ENCODE data around the gene RAD51B.

RAD51B gene

DNA sequence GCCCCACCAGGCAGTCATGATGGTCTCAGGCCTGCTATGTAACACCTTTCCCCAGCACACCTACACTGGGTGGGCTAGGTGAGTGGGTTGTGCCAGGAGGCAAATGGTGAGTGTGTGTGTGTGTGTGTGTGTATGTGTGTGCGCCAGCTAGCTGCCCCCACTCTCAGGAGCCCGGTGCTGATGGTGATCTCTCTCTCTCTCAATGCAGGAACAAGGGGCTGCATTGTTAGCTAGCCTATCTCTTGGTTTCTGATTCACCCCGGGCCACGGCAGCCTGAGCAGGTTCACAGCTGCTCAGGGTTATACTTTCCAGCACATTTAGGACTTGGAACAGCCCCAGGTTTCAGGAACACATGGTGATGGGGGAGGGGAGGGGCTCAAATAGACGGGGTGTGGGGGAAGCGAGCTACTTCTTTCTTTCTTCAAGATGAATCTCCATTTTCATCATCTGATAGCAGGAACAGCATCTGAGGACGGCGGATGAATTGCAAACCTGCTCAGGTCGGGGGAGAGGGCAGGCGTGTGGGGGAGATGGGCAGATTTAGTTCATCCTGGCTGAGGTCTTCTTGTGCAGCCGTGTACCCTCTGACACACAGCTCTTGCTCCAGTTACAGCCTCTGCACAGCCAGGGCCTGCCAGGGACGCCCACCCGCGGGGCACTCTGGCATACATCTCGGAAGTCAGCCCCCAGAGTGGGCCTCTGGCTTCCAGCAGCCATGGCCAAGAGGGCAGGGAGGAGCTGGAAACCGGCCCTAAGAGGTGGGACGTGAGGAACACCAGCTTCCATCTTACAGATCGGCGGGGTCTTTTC is 835.6 kb downstream of the RAD51B start:
- no peak overlapping the region for H3K4me3 ChIP-seq (ENCODE audit: insufficient read length, low read depth)
- TF ChIP-seq YY1 (IDR thresholded peaks at IDR 0.05; ENCODE audit: insufficient read depth, insufficient read length) (no peak), SUZ12 (IDR thresholded peaks at IDR 0.05; ENCODE audit: extremely low read depth, insufficient read depth, insufficient read length) (no peak), ZNF274 (IDR thresholded peaks at IDR 0.05; ENCODE audit: low read depth, low read length) (no peak)
- no peak overlapping the region for H3K9ac ChIP-seq (ENCODE audit: insufficient read length, low read depth)
- no peak for DNase-seq (ENCODE audit: low read depth, low spot score)
- H3K4me1 ChIP-seq (ENCODE audit: insufficient read depth, insufficient read length) = peaks cover 6% of the 10 kb centered on the region
- H3K27me3 ChIP-seq (ENCODE audit: insufficient read depth, insufficient read length) = no peaks in the 10 kb centered on the region
- no peaks in the 10 kb centered on the region for H3K9me3 ChIP-seq (ENCODE audit: insufficient read depth, low read length)
- no peaks in the 10 kb centered on the region for H3K36me3 ChIP-seq (ENCODE audit: insufficient read depth, insufficient read length, low read length)

DNA sequence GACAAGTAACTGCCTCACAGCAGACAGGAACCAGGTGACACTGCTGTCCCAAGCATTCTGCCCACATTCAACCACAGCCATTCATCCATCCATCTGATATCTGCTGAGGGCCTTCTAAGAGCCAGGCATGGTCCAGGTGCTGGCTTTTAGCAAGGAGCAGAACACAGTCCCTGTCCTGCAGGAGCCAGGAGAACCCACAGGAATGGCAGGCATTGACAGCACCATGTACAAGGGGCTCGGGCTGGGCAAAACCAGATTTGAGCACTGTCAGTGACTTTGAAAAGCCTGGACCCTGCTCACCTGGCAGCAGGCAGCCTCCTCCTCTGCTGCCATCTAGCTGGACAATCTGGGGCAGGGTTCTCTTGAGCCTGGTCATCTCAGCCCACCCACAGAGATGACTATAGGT is 836.3 kb downstream of the RAD51B start:
- peaks cover 6% of the 10 kb centered on the region for H3K4me1 ChIP-seq (ENCODE audit: insufficient read depth, insufficient read length)
- no peak overlapping the region for H3K4me3 ChIP-seq (ENCODE audit: insufficient read length, low read depth)
- no peak overlapping the region for H3K9ac ChIP-seq (ENCODE audit: insufficient read length, low read depth)
- no peaks in the 10 kb centered on the region; the same call in 1 of the 2 replicates for H3K9me3 ChIP-seq (ENCODE audit: insufficient read depth, low read length)
- H3K36me3 ChIP-seq (ENCODE audit: insufficient read depth, insufficient read length, low read length) = no peaks in the 10 kb centered on the region
- no peaks in the 10 kb centered on the region for H3K27me3 ChIP-seq (ENCODE audit: insufficient read depth, insufficient read length)
- DNase-seq (ENCODE audit: low read depth, low spot score) = no peak
- TF ChIP-seq SUZ12 (IDR thresholded peaks at IDR 0.05; ENCODE audit: extremely low read depth, insufficient read depth, insufficient read length) (no peak), ZNF274 (IDR thresholded peaks at IDR 0.05; ENCODE audit: low read depth, low read length) (no peak), YY1 (IDR thresholded peaks at IDR 0.05; ENCODE audit: insufficient read depth, insufficient read length) (no peak)

DNA sequence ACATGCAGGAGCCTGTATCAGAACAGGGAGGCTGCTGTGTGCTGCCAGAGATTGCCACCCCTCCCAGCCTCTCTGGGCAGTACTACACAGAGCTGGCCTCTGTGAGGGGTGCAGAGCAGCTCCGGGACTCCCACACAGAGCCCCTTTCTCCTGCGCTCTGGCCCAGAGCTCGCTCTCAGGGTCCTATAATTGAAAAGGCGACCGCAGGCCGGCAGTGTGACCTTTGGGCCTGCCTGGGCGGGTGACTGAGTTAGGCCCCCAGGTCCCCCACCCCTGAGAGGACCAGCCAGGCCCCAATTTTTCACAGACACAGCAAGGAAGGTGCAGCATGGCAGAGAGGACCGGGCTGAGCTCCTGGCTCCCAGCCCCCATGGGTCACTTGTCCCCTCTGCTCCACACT is 836.9 kb downstream of the RAD51B start:
- DNase-seq (ENCODE audit: low read depth, low spot score) = no peak
- H3K4me1 ChIP-seq (ENCODE audit: insufficient read depth, insufficient read length) = peaks cover 6% of the 10 kb centered on the region

DNA sequence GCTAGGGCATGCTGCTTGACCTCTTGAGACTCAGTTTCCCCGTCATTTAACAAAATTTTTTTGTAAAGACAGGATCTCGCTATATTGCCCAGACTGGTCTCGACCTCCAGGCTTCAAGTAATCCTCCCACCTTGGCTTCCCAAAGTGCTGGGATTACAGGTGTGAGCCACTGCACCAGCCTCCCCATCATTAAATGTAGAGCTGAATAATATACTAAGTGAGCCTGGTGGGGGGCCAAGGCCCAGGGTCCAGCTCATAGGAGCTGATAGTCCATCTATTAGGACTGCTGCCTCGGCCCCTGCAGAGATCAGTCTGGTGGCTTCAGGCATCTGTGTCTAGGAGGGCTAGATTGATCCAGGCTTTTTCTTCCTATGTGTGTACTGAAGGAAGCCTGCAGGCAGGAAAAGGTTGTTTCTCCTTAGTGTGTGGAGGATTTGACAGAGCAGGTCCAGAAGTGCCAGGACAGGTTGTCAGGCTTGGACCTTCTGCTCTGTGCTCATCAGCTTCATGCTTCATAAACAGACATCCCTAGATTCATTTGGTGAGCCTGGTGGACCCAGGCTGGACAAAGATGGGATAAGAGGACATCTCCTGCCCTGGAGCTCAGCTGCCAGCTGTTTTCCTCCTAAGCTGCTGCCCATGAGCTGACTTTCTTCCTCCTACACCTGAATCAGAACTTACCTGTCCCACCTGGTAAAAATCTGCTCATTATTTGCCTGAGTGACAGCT is 837.9 kb downstream of the RAD51B start:
- Histone ChIP-seq H3K36me3 (ENCODE audit: insufficient read depth, insufficient read length, low read length) (no peaks in the 10 kb centered on the region), H3K4me1 (ENCODE audit: insufficient read depth, insufficient read length) (peaks cover 6% of the 10 kb centered on the region), H3K9me3 (ENCODE audit: insufficient read depth, low read length) (no peaks in the 10 kb centered on the region; the same call in 1 of the 2 replicates), H3K4me3 (ENCODE audit: insufficient read length, low read depth) (no peak overlapping the region), H3K27me3 (ENCODE audit: insufficient read depth, insufficient read length) (no peaks in the 10 kb centered on the region), H3K9ac (ENCODE audit: insufficient read length, low read depth) (no peak overlapping the region)
- DNase-seq (ENCODE audit: low read depth, low spot score) = no peak
- TF ChIP-seq YY1 (IDR thresholded peaks at IDR 0.05; ENCODE audit: insufficient read depth, insufficient read length) = no peak
- TF ChIP-seq SUZ12 (IDR thresholded peaks at IDR 0.05; ENCODE audit: extremely low read depth, insufficient read depth, insufficient read length) = no peak
- TF ChIP-seq ZNF274 (IDR thresholded peaks at IDR 0.05; ENCODE audit: low read depth, low read length) = no peak

More for the DNA sequence above, 836.9 kb downstream of the RAD51B start:
- no peak for TF ChIP-seq SUZ12 (IDR thresholded peaks at IDR 0.05; ENCODE audit: extremely low read depth, insufficient read depth, insufficient read length)
- TF ChIP-seq YY1 (IDR thresholded peaks at IDR 0.05; ENCODE audit: insufficient read depth, insufficient read length) = no peak
- TF ChIP-seq ZNF274 (IDR thresholded peaks at IDR 0.05; ENCODE audit: low read depth, low read length) = no peak
- H3K9ac ChIP-seq (ENCODE audit: insufficient read length, low read depth) = no peak overlapping the region
- no peaks in the 10 kb centered on the region; the same call in 1 of the 2 replicates for H3K9me3 ChIP-seq (ENCODE audit: insufficient read depth, low read length)
- H3K27me3 ChIP-seq (ENCODE audit: insufficient read depth, insufficient read length) = no peaks in the 10 kb centered on the region
- no peak overlapping the region for H3K4me3 ChIP-seq (ENCODE audit: insufficient read length, low read depth)
- no peaks in the 10 kb centered on the region for H3K36me3 ChIP-seq (ENCODE audit: insufficient read depth, insufficient read length, low read length)

DNA sequence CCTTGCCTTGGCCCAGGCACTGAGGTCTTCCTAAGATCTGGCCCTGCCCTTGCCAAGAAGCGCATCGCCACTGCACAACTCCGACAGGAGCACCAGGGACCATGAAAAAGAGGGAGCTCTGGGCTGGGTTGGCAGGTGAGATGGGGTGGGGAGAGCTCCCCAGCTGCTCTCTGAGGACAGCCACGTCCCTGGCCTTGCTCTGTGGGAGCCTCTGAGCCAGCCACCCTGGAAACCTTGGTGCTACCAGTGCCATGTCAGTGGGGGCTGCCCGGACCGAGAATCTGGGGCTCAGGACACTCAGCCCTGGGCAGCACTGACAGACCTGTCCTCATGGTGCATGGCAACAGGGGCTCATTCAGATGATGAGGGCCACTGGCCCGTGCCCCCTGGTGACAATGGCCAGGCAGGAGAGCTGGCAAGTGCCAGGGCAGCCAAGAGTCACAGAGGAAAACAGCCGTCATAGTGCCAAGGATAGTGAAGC is 838.5 kb downstream of the RAD51B start:
- Histone ChIP-seq H3K4me3 (ENCODE audit: insufficient read length, low read depth) (no peak overlapping the region), H3K27me3 (ENCODE audit: insufficient read depth, insufficient read length) (no peaks in the 10 kb centered on the region), H3K4me1 (ENCODE audit: insufficient read depth, insufficient read length) (peaks cover 6% of the 10 kb centered on the region), H3K9me3 (ENCODE audit: insufficient read depth, low read length) (no peaks in the 10 kb centered on the region; the same call in 1 of the 2 replicates), H3K36me3 (ENCODE audit: insufficient read depth, insufficient read length, low read length) (no peaks in the 10 kb centered on the region), H3K9ac (ENCODE audit: insufficient read length, low read depth) (no peak overlapping the region)
- TF ChIP-seq YY1 (IDR thresholded peaks at IDR 0.05; ENCODE audit: insufficient read depth, insufficient read length) = no peak
- no peak for TF ChIP-seq SUZ12 (IDR thresholded peaks at IDR 0.05; ENCODE audit: extremely low read depth, insufficient read depth, insufficient read length)
- TF ChIP-seq ZNF274 (IDR thresholded peaks at IDR 0.05; ENCODE audit: low read depth, low read length) = no peak
- DNase-seq (ENCODE audit: low read depth, low spot score) = no peak

DNA sequence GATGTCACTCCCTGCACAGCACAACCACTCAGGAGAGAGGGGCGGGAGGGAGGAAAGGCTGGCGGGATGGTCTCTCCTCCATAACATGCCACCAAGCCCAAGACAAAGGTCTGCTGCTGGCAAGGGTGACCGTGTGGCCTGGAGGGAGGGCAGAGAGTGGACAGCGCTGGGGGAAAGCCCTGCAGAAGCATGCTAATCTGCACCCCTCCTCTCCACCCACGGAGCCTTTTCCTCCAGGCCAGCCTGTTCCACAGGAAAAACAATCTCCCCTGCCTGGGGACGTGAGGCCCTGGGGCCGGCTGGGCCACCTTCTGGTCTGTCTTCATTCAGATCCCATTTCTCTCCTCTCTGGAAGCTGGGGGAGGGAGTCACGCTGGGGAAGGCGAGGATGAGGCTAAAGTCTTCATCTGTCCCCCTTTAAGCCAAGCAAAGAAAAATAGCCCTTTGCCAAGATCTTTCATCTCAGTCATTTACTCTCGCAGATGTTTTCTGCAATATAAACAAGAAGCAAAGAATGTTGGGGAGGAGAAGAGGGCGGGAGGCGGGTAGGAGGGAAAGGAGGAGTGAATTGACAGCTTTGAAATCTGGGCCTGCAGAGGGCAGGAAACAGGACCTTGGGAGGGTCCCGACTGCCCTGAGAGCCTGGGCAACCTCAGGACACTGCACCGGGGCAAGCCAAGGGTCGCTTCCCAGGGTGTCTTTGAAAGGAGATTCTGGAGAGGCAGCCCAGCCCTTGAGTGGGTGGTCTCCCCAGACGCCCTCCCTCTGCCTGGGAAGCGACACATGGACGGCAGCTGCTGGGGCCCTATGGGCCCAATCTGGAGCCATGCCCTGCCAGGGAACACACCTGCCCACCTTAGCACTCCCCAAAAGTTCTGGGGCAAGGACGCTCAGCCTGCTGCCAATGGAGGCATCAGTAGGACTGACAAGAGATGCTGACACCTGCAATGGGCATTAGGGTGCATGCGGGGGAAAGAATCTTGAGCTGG is 839.7 kb downstream of the RAD51B start:
- no peak for DNase-seq (ENCODE audit: low read depth, low spot score)
- Histone ChIP-seq H3K4me3 (ENCODE audit: insufficient read length, low read depth) (no peak overlapping the region), H3K27me3 (ENCODE audit: insufficient read depth, insufficient read length) (no peaks in the 10 kb centered on the region), H3K9ac (ENCODE audit: insufficient read length, low read depth) (no peak overlapping the region), H3K9me3 (ENCODE audit: insufficient read depth, low read length) (no peaks in the 10 kb centered on the region; the same call in 1 of the 2 replicates), H3K4me1 (ENCODE audit: insufficient read depth, insufficient read length) (peaks cover 6% of the 10 kb centered on the region), H3K36me3 (ENCODE audit: insufficient read depth, insufficient read length, low read length) (no peaks in the 10 kb centered on the region)
- no peak for TF ChIP-seq YY1 (IDR thresholded peaks at IDR 0.05; ENCODE audit: insufficient read depth, insufficient read length)
- TF ChIP-seq ZNF274 (IDR thresholded peaks at IDR 0.05; ENCODE audit: low read depth, low read length) = no peak
- TF ChIP-seq SUZ12 (IDR thresholded peaks at IDR 0.05; ENCODE audit: extremely low read depth, insufficient read depth, insufficient read length) = no peak
